Right kidney (tissue), 1 donor: ENCODE measurements around the gene EIPR1.

ENCODE experiments used
- DNase-seq: peaks from one replicate; pipeline ENCODE4 v3.0.0-alpha.2; 2016

Gene EIPR1

DNA sequence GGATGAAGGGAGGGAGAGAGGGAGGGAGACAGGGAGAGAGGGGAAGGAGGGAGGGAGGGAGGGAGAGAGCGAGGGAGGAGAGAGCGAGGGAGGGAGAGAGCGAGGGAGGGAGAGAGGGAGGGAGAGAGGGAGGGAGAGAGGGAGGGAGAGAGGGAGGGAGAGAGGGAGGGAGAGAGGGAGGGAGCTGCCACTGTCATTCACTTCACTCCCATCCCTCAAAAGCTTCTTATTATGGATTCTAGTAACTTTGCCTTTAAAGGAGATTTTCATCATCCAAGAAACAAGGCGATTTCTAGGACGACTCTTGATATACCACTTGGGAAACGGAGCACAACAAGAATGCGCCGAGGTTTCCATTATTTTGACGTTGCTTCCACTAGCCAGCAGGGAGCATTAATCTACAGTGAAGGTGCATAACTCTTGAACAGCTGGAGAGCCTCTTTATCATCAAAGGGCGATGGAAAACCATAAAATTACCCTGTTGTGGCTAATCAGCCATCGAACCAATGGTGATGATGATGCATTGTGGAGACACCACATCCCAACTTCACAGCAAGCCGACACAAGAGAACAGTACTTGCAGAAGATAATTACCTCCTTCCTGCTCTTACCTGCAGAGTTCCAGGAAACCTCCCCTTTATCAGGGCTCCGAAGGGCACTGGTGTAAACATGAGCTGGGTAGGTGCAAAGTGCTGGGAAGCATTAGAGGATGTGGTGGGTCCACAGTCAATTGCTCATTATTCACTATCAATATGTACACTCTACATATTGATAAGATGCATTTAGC, 130.5 kb downstream of the EIPR1 start:
- no peak for DNase-seq

DNA sequence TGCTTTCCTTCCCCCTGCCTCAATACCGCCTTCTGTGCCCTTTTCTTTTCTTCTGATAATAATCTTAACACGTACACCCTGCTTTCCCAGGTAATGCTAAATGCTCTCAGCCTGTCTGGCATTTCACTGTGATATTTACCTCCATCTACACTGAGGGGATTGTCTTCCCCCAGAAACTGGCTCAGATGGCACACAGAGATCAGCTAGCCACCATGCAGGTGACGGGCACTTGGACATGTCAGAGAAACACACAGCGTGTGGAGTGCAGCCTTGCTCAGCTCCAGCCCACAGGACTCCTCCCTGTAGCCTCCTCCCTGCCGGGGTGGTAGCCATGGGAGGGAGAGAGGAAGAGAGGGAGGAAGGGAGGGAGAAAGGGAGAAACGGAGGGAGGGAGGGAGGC, 131.2 kb downstream of the EIPR1 start:
- no peak for DNase-seq

DNA sequence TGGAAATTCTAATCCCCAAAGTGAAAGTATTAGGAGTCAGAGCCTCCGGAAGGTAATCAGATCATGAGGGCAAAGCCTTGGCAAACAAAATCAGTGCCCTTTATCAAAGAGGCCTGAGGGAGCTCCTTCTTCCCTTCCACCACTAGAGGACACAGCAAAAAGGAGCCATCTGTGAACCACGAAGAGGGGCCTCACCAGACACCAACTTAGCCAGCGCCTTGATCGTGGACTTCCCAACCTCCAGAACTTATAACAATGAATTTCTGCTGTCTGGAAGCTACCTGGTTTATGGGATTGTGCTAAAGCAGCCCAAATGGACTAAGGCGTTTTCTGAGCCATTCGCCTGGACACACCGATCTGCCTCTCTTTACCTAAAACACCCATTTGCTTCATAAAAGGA, 133.1 kb downstream of the EIPR1 start:
- no peak for DNase-seq

DNA sequence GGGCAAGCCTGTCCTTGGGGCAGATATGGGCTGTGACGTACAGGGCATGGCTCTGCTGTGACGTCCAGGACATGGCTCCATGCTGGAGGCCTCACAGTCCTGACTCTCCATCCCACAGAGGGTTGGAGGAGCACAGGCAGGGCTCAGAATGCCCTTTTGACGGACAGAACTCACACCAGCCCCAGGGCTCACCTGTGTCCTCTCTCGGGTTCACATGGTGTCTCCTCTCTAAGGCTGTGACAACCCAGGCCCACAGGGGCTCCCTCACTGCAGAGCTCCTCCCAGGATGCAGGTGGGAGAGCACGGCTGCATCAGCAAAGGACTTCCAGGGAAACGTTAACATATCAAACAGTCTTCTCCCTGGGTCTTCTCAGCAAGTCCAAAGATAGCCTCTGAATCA, 133.8 kb downstream of the EIPR1 start:
- DNase-seq, result no peak

DNA sequence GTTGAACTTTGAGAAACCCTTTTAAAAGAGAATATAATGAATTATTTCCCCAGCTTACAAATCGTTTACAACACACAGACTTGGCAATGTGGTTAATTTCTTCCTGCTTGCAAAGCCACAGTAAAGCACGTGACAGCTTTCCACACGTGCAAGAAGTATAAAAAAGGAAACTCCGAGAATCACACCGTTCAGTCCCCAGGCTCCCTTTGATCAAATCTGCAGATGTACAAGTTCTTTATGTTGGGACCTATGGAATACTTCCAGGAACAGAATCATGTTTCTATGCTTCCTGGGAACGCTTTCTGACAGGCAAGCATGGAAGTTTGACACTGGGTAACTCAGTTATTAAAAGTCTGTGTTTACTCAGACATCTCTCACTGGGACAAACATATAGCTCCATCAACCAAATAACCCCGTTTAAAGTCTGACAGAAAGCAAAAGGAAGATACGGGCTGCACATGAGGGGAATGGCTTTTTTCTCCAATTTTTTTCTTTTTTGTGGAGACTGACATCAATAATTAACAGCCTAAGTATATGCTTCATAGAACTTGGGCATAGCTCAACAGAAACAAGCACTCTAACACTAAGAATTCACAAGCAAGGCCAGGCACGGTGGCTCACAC, 134.8 kb downstream of the EIPR1 start:
- DNase-seq, result no peak

DNA sequence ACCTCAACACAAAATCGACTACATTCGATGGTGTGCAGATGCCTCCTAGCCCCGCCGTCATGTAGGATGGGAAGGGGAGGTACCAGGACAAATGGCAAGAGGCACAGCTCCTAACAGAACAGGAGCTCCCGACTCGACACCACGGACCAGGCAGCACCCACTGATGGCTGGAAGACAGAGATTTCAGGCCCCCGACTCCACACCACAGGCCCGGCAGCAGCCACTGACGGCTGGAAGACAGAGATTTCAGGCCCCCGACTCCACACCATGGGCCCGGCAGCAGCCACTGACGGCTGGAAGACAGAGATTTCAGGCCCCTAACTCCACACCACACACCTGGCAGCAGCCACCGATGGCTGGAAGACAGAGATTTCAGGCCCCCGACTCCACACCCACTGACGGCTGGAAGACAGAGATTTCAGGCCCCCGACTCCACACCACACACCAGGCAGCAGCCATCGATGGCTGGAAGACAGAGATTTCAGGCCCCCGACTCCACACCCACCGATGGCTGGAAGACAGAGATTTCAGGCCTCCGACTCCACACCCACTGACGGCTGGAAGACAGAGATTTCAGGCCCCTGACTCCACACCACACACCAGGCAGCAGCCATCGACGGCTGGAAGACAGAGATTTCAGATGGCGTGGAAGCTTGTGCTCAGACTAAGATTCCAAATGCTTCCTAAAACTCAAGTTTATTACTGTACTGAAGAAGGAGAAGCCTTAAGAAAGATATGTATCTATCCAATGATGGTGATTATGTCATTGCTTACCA, 135.5 kb downstream of the EIPR1 start:
- DNase-seq, result no peak

DNA sequence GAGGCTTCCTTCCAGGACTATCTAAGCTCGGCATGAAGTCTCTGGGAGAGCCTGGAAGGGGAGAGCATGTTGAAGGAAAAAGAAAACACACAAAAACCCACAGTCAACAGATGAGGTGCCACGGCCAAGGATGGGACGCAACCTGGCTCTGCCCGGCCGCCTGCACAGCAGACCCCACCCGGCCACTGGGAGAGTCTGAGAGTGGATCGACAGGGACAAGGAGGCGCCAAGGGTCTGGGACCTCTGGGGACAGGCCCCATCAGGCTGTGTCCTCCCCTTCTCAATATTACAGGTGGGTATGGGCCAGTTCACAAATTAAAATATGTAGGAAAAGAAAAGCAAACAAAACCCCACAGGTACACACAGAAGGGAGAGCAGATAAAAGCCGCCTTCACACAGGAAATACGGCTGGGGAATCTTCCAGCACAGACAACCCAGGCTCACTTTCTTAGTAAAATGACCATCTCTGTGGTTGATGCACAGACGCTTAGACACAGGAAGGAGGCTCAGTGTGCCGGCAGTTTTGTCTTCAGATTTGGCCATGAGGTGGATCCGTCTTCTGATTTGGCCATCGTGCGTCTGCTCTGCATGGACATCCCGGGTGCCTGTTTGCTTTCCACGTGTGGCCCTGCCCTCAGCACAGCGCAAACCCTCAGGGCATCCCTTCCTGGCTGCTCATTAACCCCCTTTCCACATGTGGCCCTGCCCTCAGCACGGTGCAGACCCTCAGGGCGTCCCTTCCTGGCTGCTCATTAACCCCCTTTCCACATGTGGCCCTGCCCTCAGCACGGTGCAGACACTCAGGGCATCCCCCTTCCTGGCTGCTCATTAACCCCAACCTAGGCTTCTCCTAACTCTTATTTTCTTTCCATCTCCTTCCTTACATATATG, 138.4 kb downstream of the EIPR1 start:
- DNase-seq, result no peak

DNA sequence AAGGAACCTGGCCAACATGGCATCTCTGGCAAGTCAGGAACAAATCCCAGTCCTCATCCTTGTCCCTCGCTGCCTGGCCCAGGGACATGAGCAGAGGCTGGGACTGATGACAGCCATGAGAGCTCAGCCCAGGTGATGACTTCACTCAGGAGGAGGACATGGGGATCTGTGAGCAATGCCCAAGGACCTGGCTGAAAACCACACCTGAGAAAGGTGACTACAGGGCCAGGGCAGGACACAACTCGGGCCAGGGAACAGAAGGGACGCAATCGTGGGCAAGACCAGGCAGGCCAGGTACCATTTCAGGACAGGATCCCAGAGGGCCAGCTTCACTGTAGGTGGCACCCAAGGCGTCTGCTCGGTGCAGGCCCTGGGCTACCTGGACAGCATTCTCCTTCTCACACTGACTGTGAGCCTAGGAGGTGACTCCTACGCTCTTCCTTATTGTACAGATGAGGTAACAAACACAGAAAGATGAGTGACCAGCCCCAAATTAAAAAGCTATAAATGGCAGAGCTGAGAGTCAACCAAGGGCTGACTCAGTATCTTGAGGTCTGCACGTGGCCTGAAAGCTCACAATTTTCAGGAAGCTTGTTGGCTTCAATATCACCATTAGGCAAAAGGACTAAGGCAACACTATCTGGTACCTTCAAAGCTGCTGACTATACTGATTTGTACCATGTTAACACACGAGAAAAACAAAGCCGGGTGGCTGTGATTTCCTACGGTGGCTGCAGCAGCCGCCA, 141.1 kb downstream of the EIPR1 start:
- no peak for DNase-seq

DNA sequence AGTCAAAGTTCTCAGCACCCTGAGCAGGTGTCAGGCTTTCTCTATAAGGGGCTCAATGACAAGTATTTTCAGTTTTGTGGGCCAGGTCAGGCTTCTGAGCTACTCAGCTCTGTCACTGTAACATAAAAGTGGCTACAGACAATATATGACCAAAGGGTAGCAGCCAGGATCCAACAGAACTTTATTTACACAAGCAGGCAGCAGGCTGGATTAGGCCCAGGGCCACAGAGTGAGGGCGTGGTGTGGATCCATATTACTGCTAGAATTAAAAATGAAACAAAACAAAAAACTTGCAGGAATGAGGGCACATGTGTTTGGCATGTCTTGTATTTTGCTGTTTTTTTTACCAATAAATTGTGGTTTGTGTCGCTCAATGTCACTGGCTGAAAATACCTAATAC, 143.7 kb downstream of the EIPR1 start:
- no peak for DNase-seq

DNA sequence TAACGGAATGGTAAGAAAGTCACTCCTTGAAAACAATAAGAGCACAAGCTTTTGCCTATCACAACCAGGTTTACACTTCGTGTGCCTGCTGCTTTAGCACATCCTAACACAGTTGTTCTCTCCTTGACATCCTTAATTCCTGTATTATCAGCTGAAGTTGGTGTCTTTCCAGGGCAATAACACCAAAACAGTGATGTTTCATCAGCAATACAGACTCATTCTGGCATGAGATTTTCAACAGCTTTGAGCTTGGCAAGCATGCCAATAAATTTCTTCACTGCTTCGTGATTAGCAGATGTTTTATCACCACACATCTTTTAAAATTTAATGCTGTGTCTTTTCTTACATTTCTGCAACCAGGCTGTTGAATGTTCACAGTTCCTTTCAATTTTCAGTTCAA, 148.4 kb downstream of the EIPR1 start:
- no peak for DNase-seq

DNA sequence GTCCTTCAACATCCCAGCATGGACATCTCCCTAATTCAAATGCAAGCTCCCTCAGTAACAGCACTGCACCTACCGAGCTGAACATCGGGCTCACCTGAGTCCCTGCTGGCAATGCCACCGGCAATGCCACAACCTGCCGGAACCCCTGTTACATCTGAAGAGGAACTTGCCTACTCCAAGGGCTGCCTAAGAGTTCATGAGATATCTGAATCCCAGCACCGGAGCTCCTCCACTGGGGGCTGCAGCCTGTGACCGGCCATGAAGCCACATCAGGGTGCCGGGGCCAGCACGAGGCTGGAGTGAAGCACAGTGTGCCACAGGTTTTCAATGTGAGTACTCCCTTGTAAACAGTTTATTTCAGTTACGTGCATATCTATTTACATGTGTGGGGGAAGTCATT, 152.9 kb downstream of the EIPR1 start:
- DNase-seq, result no peak

DNA sequence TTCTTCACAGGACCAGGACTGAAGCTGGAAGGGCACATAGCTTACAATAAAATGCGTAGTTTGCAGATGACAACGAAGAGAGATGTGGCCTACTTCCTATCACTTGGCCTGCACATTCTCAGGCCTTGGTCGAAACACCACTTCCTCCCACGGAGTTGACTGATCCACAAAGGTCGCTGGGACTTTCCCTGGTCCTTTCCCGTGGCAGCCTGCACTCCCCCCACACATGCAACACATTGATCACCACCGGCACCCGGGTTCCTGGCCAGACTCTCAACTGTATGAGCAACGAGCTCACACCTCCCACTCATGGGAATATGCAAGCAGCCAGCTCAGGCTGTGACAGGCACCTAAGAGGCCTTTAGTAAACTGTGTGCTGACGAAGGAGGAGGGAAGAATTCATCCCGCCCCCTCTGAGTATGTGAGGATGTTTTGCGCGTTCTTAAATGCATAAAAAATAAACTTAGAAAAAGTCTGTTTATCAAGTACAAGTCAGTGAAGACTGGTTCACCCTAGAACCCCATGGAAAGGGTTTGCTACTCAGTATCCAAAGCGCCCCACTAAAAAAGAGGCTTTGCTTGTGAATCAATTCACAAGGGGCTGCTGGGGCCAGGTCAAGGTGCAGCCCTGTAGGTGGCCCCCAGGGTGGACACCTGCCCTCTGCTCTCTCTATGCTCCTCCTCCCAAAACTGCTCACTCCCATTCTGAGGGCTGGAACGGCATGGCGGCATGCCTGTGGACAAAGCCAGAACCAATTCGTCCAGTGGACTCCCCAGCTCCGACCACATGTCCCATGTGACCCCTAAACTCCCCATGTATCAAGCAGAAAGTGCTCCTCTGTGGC, 154.3 kb downstream of the EIPR1 start:
- no peak for DNase-seq

DNA sequence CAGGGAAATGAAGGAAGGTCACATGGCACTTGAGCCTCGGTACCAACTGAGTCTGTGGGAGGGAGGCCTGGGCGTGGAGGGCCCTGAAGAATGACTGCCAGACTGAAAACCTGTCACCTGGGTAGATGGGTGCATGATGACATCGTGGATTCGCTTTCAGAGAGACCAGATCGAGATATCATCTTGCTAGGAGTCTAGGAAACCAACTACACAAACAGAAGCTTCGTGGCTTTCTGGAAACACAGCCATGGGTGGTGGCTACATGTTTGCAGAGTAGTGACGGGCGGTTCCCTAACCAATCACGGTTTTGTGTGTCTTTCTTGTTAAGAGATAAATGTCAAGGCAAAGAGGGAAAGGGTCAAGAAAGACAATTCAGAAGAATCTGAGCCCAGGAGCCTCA, 155.0 kb downstream of the EIPR1 start:
- no peak for DNase-seq

DNA sequence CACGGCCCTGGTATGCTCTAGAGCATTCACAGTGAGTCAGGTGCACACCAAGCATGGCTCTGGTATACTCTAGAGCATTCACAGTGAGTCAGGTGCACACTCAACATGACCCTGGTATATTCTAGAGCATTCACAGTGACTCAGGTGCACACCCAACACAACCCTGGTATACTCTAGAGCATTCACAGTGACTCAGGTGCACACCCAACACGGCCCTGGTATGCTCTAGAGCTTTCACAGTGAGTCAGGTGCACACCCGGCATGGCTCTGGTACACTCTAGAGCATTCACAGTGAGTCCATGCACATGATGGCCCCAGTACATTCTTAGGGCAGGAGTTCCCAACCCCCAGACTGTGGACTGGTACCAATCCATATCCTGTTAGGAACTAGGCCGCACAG, 158.1 kb downstream of the EIPR1 start:
- no peak for DNase-seq

DNA sequence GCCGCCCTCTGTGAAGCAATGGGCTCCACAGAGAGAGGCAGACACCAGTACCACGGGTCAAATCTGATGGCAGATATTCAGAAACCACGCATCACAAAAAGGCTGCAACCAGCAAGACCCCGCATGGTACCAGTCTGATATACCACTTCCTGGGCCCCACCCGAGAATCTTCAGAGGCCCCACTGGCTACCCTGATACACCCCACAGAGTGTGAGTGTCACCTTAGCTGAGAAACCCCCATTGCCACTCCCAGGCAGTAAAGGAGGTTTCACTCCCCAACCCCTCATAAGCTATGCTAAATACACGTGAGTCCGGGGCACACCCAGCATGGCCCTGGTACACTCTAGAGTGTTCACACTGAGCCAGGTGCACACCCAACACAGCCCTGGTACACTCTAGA, 160.0 kb downstream of the EIPR1 start:
- DNase-seq, result no peak

DNA sequence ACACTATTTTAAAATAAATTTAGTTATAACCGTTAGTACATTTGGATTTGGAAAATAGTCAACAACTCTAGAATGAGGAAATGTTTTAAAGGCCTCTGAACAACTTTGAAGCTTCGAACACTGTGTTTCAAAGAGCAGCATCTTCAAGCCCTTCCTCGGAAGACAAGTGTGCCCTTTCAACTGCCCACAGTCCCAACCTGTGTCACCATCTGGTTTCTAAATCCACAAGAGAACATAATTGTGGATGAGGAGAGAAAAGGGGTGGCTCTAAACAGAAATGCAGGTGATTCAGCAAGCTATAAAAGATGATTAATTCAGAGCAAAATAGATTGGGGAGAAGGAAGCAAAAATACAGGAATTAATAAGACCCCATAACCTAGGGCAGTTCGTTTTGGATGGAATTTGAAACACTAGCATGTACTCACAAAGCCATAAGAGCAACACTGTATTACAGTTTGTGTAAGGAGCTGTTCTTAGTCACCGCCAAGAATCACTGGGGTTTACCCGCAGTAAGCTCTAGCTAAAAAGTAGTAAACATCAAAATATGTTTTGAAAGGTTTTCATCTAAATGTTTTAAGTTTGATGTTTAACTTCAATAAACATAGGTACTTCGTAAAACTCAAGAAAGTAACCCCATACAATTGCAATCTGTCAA, 160.7 kb downstream of the EIPR1 start:
- no peak for DNase-seq

DNA sequence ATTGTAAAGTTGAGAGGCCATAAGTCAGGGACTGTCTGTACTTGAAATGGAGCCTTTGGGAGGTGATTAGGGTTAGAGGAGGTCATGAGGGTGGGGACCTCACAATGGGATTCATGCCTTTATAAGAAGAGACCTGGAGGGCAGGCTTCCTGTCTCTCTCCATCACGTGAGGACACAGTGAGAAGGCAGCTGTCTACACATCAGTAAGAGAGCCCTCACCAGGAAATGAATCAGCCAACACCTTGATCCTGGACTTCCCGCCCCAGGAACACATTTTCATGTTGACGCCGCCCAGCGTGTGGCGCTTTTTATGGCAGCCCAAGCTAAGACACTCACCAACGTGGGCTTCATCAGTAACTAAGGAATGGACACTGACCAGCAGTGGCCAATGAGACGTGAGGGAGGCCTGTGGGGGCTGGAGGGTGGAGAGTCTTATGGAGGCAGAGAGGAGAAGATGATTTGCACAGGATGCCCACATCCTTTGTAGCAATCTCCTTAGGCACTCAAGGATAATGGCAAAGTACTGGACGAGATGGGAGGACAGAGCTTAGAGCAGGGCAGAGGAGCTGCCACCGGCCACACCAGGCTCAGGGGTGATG, 162.7 kb downstream of the EIPR1 start:
- no peak for DNase-seq

DNA sequence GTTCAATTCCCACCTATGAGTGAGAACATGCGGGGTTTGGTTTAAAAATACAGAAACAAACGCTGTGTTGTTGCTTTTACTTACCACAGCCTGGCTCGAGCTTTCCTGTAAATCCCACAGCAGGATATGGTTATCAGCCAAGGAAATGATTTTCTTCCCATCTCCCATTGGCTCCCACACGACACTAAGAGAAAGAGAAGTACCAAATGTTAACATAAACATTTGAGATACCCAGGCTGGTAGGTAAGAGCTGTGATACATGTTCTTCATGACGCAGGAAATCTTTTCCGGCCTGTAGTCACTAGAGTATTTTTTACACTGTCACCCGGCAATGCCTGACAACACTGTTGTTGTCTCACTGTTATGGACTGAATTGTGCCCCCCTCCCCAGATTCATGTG, 163.6 kb downstream of the EIPR1 start:
- no peak for DNase-seq

DNA sequence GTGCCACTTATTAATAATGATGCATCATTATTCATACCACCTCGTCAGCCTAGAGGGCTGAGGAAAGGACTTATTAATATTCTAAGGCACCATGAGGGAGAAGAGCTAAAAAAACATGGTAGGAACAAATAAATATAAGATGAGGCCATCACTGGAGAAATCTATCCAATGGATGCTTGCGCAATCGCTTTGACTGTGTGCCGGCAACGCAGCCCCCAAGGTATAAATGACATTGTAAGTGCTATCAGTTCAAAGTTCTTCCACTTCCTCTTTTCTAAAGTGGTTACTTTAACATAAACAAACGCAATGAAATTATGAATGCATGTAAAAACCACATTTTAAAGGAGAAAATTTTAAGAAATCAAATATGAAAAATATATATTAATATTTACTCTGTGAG, 164.6 kb downstream of the EIPR1 start:
- DNase-seq, result no peak

DNA sequence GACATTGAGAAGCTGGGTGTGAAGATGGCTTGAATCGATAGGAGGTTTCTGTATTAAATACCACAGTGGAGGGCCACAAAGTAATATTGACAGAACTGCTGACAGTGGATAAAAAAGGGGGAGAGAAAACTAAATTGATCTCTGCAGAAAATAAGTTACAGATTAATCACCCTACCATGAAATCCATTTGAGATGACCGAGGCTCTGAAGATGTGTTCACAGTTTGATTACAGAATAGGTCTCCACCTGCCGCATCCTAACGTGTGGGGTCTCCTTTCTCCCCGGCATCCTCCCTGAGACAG, 165.6 kb downstream of the EIPR1 start:
- DNase-seq, result no peak
